ENCODE data around the gene IRF9.

Gene IRF9, protein sequence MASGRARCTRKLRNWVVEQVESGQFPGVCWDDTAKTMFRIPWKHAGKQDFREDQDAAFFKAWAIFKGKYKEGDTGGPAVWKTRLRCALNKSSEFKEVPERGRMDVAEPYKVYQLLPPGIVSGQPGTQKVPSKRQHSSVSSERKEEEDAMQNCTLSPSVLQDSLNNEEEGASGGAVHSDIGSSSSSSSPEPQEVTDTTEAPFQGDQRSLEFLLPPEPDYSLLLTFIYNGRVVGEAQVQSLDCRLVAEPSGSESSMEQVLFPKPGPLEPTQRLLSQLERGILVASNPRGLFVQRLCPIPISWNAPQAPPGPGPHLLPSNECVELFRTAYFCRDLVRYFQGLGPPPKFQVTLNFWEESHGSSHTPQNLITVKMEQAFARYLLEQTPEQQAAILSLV

DNA sequence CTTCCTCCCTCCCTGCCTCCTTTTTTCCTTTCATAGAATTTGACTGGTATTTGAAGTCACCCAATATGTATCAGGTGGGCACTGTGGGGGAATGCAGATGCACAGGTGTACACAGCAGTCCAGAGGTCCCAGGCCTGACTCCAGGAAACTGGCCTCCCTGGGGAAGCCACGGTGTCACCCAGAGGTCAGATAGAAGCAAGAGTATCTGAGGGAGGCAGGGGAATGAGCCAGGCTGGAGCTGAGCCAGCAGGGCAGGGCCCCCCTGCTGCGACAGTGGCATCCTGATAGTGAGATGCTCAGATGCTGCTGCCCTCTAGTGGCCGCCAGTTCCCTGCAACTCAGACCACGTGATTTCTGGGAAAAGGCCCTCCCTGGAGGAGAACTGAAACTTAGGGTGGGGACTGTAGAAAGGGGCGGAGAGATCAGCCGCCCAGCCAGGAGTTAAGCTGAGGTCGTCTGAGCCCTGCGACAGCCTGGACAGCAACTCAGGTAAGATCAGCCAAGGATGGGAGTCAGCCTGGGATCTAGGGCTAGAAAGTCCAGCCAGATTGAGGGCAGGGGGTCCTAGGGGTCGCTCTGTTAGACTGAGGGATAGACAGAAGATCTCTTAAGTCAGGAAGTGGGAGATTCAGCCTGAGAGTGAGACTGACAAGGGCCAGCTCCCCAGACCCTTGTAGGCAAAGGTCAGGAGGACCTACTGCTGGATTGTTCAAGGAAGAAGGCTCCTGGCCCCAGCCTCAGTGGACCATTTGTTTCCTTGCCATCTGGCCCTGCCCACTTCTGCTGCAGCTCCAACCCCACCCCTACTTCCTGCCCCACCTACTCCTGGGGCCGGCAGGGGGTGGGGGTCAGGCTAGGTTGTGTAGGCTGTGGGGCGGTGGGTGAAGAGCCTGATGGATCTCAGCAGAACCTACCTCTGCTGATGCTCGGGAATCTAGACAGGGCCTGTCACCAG lies at the start of gene IRF9:
Gene IRF9 (plus strand): TSS at position 416 of the 955 bp plus-strand sequence. CDS start 880 bp downstream, outside the sequence.
- DNase-seq (ENCODE audit: low read depth in 2 of 2): peak; percentile 96 to 97

DNA sequence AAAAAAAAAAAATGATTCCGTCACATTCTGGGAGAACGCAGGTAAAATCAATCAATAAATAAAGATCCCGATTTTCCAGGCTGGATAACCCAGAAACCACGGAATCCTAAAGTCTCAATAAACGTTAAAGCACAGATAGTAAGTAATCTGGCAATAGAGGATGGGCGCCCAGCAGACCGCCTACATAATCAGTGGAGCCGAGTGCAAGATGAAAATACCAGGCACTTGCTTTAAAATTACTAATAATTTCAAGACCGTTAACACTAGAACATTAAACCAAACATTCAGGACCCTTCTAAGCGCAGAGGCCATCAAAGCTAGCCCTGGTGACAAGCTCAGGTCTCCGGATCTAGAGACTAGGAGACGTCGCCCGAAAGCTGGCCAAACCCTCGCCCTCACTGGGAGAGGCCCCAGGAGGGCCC lies 47.7 kb upstream of the IRF9 start:
- no peak for DNase-seq (ENCODE audit: low read depth in 2 of 2)

DNA sequence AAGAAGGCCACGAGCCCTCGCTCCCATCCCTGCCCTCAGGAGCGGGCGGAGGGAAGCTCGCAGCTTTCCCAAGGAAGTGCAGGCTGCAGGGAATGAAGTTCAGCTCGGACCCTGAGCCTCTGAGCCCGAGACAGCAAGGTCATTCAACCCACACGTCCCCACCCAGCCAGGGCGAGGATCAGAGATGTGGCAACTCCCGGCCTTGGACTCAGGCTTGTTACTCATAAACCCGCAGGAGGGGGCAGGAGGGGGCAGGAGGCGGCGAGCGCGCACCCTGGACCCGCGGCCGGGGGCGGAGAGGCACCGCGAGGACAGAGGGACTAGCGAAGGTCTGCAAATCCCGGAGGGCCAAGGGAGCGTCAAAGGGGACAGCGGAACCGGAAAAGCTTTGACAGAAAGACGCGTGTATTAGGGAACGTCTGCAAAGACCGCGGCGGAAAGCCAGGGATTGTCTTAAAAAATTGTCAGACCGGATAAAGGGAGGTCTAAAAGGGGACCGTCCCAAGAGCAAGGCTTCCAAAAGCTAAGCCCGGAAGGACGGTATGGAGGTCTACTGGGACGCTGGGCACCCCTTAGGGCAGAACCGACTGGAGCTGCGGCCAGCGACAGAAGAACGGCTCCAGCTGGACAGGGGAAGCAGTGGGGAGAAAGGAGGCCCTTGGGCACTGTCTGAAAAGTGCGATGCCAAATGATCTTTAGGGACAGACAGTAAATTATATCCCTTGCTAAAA lies 47.1 kb upstream of the IRF9 start:
- peak; percentile 44 to 58 for DNase-seq (ENCODE audit: low read depth in 2 of 2)

DNA sequence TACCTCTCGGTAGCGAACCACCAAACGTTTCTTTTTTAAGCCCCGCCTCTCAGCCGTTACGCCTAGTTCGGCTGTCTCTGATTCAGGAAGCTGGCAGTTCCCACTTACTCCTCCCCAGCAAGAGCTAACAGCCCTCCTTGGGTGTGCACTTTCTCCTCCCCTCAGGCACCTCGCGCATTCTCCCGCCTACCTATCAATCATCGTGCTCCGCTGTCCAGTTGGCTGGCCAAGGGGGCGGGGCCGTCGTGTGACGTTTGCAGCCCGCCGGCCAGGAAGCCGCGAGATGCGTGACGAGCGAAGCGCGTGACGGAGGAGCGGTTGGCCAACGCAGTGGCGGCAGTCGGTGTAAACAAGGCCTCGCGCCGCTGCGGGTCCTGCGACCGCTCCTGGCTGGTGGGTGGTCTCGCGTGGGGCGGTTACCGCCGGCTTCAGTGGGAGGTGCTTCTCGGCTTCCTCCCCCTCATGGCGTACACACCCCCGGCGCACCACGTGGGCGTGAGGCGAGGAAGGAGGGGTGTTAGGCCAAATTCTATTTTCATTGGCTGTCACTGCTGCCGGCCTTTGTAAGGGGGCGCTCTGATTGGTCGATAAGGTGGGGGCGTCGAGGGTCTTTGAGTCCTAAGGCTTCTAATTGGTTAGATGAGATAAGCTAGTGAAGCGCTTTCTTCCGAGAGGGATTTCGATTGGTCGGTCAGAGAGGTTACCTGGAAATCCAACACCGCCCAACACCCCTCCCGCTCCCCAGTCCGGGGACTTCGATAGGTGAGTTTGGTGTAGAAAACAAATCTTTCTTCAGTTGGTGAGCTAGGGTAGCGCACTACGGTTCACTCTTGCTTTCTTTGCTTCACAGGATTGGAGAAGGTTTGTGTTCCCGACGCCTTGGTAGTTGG lies 46.3 kb upstream of the IRF9 start, which contains the start of the genes DCAF11 and NRL:
Gene DCAF11 (plus strand): TSS at position 246 of the 890 bp plus-strand sequence. CDS start 818 bp downstream, outside the sequence.
Gene NRL (minus strand): TSS at position 418 of the 890 bp plus-strand sequence. CDS start 32,101 bp downstream, outside the sequence.
- peak; percentile 93 to 96 for DNase-seq (ENCODE audit: low read depth in 2 of 2)

DNA sequence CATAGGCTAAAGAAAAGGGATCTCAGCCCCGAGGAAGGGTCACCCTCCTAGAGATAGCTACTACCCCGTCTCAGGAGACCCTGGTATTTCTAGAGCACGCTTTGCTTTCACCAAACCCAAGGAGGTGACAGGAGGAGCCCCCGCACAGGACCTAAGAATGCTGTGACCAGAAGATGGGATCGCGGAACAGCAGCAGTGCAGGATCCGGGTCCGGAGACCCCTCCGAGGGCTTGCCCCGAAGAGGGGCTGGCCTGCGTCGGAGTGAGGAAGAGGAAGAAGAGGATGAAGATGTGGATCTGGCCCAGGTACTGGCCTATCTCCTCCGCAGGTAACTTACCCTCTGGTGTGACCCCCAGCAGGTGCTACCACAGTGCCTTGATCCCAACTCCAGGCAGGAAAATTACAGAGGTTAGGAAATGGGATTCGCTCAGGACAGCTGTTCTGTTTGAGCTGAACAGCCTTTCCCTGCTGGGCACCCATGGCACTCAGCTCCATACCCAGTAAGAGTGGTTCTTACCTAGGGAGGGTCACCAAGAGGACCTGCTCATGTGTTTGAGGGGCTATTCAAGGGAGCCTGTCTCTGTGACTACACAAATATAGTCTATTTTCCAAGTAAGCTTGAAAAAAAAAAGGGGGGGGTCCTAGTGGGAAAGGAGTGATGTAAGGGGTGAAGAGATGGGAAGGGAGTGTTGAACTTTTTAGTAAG lies 45.5 kb upstream of the IRF9 start:
- DNase-seq (ENCODE audit: low read depth in 2 of 2): no peak

DNA sequence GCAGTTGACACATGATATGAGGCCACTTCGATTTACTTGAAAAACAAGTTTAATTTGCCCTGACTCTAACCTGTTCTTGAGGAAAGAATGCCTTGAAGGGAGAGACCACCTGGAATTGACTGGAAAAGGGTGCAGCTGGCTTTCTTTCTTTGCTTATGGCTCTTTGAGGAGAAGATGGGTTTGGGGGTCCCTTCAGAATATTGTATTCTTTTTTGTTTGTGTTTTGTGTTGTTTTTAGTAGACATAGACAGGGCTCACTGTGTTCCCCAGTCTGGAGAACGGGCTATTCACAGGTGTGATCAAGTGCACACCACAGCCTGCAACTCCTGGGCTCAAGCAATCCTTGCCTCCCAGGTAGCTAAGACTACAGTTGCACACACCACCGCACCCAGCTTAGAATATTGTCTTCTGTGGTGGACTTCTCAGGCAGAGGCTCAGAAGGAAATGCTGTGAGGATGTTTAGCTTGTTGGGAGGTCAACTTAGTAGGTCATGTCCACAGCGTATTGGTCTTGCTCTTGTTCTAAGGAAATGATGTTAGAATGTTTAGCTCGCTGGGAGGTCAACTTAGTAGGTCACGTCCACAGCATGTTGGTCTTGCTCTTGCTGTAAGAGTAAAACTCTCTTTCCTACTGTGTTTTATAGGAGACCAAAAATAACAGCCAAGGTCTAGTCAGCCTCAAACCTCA lies 44.8 kb upstream of the IRF9 start:
- no peak for DNase-seq (ENCODE audit: low read depth in 2 of 2)

DNA sequence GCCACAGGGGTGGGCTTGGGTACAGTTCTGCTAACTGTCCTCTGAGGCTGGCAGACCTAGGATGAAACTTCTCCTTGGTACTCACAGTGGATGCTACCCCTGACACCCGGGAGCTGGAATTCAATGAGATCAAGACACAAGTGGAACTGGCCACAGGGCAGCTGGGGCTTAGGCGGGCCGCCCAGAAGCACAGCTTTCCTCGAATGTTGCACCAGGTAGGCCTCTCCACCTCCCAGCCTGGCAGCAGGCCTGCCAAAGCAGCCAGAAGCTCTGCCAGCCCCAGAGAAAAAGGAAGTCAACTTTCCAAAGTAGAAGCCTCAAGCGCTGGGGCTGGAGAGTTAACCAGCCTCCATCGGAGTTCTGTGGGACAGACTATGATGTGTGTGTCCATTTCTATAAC lies 43.9 kb upstream of the IRF9 start:
- no peak for DNase-seq (ENCODE audit: low read depth in 2 of 2)

DNA sequence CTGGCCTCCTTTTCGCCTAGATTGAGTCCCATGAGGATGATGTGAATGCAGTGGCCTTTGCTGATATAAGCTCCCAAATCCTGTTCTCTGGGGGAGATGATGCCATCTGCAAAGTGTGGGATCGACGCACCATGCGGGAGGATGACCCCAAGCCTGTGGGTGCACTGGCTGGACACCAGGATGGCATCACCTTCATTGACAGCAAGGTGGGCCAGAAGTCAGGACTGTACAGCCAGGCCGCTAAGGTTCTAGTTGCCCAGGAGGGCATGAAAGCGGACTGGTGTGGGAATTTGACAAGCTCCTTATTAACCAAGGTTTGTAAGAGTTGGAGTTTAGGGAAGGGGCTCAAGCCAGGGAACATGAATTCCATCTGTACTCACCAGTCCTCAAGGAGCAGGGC lies 41.4 kb upstream of the IRF9 start:
- DNase-seq (ENCODE audit: low read depth in 2 of 2): no peak

DNA sequence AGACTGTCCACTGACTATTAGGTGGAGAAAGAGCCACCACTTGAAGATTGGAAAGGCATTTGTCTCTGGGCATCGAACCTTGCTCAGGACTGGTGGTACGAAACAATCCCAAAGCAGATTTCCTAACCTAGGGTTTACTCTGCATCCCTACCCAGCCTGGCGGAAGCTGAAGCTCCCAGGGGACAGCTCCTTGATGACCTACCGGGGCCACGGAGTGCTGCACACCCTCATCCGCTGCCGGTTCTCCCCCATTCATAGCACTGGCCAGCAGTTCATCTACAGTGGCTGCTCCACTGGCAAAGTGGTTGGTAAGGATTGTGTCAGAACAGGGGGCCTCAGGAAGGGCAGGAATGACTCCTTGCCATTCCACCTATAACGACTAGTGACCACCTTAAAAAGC lies 39.9 kb upstream of the IRF9 start:
- DNase-seq (ENCODE audit: low read depth in 2 of 2): no peak

DNA sequence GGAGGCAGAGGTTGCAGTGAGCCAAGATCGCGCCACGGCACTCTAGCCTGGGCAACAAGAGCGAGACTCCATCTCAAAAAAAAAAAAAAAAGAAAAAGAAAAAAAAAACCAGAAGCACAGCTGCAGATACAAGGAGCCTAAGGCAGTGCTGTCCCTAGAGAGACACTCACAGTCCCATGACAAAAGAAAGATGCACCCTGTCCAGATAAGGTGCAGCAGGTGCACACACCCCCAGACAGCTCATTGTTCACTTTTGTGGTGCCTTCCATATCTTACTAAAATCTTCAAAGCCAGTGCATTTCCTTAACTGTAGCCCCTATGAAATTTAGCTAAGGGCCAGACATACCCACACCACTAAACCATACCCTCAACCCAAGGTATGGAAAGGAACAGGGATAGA lies 38.6 kb upstream of the IRF9 start:
- no peak for DNase-seq (ENCODE audit: low read depth in 2 of 2)

DNA sequence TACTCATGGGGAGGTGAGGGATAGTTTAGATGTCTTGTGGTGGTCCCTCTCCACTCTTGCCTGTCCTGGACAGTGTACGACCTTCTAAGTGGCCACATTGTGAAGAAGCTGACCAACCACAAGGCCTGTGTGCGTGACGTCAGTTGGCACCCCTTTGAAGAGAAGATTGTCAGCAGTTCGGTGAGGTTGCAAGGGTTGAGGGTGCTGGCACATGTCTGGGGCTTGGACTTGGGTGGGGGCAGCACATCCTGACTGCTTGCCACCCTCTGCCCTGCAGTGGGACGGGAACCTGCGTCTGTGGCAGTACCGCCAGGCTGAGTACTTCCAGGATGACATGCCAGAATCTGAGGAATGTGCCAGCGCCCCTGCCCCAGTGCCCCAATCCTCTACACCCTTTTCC lies 38.2 kb upstream of the IRF9 start:
- DNase-seq (ENCODE audit: low read depth in 2 of 2): no peak

DNA sequence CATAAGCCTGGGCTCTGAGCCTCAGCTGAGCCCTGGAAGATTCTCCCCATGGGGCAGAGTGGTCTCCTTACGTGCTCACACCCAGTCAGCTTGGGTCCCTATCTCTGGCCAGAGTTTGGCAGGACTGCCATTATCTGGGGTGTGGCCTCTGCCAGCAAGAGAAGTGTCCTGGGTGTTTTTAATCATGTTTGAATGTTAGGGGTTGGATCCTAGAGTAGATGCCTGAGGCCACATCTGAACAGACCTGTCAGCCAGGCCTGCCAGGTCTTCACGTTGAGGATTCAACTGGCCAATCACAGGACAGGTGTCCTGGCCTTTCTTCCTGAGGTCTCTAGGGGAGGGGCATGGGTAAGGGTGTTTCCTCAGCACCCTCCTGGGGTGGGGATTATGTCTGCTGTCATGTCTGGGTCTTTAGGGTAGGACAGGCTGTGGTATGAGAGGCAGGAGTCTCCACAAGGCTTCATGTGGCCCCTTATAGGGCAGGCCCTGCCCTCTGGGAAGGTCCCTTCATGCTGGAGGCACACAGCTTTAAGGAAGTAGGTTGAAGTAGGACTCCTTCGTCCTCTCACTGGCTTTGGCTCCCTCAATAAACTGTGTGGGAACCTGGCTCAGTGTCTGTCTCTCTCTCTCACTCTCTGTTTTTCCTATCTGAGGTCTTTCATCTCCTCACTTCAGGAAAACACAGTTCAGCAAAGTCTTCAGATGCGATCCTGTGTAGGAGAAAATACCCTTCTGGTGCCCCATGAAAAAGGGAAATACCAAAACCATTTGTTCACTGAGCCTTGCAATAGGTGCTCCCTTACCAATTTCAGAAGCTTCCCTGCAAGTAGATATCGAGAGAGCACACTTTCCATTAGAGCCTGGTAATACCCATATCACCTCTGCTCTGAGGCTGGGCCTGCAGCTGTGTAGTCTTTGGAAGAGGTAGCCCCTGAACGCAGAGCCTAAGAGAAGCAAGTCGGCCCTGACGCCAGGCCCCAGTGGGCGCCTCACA lies 37.3 kb upstream of the IRF9 start:
- no peak for DNase-seq (ENCODE audit: low read depth in 2 of 2)

DNA sequence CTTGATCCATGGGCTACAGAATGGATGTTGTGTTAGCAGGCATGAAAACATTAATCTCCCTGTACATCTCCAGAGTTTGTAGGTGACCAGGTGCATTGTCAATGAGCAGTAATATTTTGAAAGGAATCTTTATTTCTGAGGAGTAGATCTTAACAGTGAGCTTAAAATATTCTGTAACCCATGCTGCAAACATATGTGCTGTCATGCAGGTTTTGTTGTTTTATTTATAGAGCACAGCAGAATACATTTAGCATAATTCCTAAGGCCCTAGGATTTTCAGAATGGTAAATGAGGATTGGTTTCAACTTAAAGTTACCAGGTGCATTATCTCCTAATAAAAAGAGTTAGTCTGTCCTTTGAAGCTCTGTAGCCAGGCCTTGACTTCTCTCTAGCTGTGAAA lies 34.1 kb upstream of the IRF9 start:
- no peak for DNase-seq (ENCODE audit: low read depth in 2 of 2)

DNA sequence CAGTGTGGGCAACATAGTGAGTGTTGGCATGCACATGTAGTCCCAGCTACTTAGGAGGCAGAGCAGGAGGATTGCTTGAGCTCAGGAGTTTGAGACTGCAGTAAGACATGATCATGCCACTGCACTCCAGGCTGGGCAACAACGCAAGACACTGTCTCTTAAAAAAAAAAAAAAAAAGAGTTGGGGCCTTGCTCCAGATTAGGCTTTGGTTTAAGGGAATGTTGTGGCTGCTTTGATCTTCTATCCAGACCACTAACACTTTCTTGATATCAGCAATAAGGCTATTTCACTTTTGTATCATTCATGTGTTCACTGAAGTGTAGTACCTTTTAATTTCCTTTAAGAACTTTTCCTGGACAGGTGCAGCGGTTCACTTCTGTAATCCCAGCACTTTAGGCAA lies 33.4 kb upstream of the IRF9 start:
- no peak for DNase-seq (ENCODE audit: low read depth in 2 of 2)

DNA sequence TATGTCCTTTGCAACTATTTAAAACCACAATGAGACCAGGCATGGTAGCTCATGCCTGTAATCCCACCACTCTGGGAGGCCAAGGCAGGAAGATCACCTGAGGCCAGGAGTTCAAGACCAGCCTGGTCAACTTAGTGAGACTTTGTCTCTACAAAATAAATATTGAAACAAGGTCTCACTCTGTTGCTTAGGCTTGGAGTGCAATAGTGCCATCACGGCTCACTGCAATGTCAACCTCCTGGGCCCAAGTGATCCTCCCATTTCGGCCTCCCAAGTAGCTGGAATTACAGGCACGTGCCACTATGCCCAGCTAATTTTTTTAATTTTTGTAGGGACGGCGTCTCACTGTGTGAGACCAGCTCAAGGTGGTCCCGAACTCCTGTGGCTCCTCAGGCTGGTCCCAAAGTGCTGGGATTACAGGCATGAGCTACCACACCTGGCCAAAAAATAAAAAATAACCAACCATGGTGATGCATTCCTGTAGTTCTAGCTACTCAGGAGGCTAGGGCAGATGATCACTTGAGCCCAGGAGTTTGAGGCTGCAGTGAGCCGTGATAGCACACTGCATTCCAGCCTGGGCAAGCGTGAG lies 31.6 kb upstream of the IRF9 start:
- DNase-seq (ENCODE audit: low read depth in 2 of 2): no peak

DNA sequence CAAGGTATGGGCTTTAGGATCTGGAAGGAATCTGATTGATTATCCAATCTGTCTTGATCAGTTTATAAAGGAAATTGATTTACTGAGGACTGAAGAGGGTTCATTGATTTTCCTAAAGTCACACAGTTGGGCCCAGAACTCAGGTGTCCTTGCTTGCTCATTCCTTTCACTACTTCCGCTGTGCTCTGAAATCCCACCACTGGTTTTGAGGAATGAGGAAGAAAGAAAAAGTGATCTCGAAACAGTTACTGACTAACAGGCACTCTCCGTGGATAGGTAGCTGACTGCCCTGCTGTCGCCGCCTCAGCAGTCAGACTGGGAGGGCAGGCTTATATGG lies 30.7 kb upstream of the IRF9 start, which contains the start of gene FITM1:
Gene FITM1 (plus strand): TSS at position 280 of the 337 bp plus-strand sequence. CDS start 905 bp downstream, outside the sequence.
- no peak for DNase-seq (ENCODE audit: low read depth in 2 of 2)

DNA sequence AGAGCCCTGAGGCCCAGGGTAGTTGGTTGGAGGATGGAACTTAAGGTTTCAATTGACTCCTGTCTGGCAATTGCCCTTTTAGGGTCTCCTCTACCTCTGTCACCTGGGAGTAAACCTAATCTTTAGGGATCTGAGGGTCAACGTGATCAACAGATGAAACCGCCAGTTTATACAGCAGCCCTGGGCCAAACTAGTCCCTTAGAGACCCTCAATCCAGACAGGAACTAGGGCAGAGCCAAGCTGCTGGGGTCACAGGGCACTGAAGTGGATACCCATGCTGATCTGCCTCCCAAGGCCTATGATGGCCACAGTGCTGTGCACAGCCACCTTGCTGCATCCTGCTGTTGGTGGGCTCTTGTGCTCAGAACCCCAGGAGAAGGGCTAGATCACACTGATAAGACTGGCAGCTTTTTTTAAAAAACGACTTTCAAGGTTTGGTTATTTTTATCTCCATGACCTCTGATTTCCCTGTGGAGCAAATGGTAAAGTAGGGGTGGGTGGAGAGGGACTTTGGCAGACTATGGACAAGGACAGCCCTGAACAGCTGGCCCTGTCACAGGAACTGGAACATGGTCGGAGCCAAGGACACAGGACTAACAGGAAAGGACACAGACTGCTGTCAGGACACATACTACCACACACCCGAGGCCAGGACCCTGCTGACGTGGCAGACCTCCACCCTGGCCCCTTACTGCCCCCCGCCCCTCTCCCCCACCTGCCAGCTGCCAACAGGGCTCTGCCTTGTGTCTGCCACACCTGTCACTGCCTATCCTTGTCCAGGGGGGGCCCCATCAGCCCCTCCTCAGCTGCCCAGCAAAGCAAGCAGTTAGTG lies 30.1 kb upstream of the IRF9 start:
- DNase-seq (ENCODE audit: low read depth in 2 of 2): no peak
